Subcutaneous adipose tissue (tissue), 4 donors: Measurements from ENCODE around the gene RPS2. TPM values are rescaled to one million over a fixed set of nuclear protein-coding genes. Genes with fewer than 3 reads are reported as not detected.

ENCODE experiments used
- CTCF ChIP-seq: fragments of 450-650 bp; IDR thresholded peaks from one replicate; pipeline ENCODE4 v1.5.1; 2016; ENCODE audit warnings: low read depth, mild to moderate bottlenecking, control low read depth, antibody characterized with exemption, moderate library complexity
- total RNA-seq, 4 donors: library from RNA; depleted of rRNA; stranded (reverse); fragments of >200 nt; gene quantifications; one replicate each; pipeline ENCODE4 v1.1.0, GENCODE V29; 2016

RPS2 gene
- total RNA-seq, 4 donors from 2014 or later = 1,492 to 1,850 (median 1,797) TPM

GRCh38 chr16:1979271-1980029 is 14.8 kb upstream of the RPS2 start:
- no peak for TF ChIP-seq CTCF

GRCh38 chr16:1978476-1979120 is 14.0 kb upstream of the RPS2 start:
- no peak for TF ChIP-seq CTCF

GRCh38 chr16:1977875-1978268 is 13.2 kb upstream of the RPS2 start:
- TF ChIP-seq CTCF = no peak

- TF ChIP-seq CTCF = no peak
Measured at GRCh38 chr16:1976951-1977874, 12.6 kb upstream of the RPS2 start.

- no peak for TF ChIP-seq CTCF
Measured at GRCh38 chr16:1976216-1976520, 11.5 kb upstream of the RPS2 start.

- no peak for TF ChIP-seq CTCF
Measured at GRCh38 chr16:1975432-1976215, 11.0 kb upstream of the RPS2 start.
